PC-3 (cell line): ENCODE measurements around the gene KCNJ15.

ENCODE experiments used
- CTCF ChIP-seq: fragments of 300-600 bp; sonication (generic); conservative IDR thresholded peaks from 2 replicates; pipeline ENCODE4 v1.5.1; 2017; ENCODE audit warnings: antibody characterized with exemption, low read depth, mild to moderate bottlenecking, low read length
- EZH2 ChIP-seq: fragments of 300-600 bp; sonication (generic); IDR thresholded peaks from one replicate; pipeline ENCODE4 v1.6.1; 2017; ENCODE audit warnings: antibody characterized with exemption, mild to moderate bottlenecking, low read length; ENCODE audit not compliant: unreplicated experiment
- EZH2phosphoT487 ChIP-seq: fragments of 300-600 bp; sonication (generic); IDR thresholded peaks from 2 replicates; pipeline ENCODE4 v1.6.1; 2018; ENCODE audit warnings: mild to moderate bottlenecking, antibody characterized with exemption, low read length, borderline replicate concordance

DNA sequence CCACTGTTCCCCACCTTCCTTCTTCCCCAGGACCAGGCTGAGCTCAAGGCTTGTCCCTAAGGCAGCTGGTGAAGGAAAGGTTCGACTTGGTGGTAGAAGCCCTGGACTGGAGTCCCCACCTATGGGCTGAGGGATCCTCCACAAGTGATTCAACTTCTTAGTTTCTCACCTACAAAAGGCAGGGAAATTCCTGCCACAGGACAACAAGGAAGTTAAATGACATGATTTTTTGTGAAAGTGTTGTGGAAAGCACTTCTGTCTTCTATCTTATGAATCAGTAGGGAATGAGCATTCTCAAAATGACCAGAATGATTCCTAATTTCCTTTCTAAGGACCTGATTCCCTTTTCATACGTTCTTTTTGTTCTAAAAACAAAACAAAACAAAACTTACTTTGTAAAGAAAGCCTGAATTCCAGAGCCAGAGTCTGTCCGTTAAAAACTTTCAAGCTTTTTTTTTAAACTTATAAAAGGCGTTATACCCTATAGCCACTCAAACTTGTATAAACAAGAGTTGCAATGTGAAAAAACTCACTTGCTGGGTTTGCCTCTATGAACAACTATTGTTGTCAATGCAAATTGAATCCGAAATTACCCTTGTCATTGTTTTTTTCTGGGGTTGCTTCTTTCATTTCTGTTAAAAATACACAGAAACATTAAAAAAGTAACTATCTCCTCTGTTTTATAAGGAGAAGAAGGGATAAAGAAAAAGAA lies 12.2 kb downstream of the KCNJ15 start:
- no peak for TF ChIP-seq EZH2
- no peak for TF ChIP-seq CTCF
- TF ChIP-seq EZH2phosphoT487: no peak
